NCI-H2107 (cell line): ENCODE results near the gene LRRTM2.
"Not testable (repeated sequence)": the region's sequence is repeated elsewhere in the genome, so short reads cannot be mapped to it uniquely, and the experiment has no call there.

Experiments used
- DNase-seq: peaks from one replicate; lab custom pipeline; 2025; lab: John Stamatoyannopoulos, UW

The LRRTM2 gene

GRCh38 chr5:138837160-138837559 is 38.0 kb downstream of the LRRTM2 start:
- no peak for DNase-seq

DNA sequence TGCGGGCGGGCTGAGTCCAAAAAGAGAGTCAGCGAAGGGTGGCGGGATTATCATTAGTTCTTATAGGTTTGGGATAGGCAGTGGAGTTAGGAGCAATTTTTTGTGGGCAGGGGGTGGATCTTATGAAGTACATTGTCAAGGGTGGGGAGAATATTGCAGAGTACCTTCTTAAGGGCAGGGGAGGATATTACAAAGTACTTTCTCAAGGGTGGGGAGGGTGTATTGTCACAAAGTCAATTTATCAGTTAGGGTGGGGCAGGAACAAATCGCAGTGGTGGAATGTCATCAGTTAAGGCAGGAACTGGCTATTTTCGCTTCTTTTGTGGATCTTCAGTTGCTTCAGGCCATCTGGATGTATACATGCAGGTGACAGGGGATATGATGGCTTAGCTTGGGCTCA is 40.3 kb downstream of the LRRTM2 start:
- not testable (repeated sequence) for DNase-seq

GRCh38 chr5:138833726-138834480 is 41.2 kb downstream of the LRRTM2 start:
- DNase-seq = no peak

DNA sequence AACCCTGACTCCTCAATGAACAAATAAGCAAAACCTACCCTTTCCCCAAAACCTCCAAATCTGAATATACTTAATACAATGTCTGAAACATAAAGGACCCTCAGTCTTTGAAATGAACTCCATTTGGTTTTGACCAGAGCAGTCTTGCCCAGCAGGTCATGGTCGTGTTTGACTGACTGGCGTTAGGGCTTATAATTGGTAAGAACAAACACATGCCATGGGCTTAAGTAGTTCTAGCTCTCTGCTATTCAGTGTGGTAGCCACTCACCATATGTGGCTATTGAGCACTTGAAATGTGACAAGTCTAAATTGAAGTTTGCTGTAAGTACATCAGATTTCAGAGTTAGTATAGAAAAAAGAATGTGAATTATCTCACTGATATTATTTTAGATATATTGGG is 42.1 kb downstream of the LRRTM2 start:
- DNase-seq = no peak

GRCh38 chr5:138832218-138832617 is 42.9 kb downstream of the LRRTM2 start:
- DNase-seq = no peak

DNA sequence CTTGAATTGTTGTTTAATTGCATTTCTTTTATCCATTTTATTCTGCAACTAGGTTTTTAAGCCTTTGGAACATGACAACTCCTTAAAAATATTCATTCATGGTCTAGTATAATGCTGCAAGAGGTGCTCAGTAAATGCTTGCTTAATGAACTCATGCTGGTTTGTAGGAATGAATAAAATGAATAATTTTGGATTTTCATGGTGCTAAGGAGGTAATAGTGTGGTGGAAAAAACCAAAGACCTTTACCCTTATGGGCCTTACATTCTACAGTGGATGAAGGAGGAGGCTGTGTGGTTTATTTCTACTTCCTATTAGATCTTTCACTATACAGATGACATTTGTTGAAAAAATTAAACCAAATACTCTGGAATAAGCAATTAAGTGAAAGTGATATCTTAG is 43.4 kb downstream of the LRRTM2 start:
- DNase-seq = no peak

DNA sequence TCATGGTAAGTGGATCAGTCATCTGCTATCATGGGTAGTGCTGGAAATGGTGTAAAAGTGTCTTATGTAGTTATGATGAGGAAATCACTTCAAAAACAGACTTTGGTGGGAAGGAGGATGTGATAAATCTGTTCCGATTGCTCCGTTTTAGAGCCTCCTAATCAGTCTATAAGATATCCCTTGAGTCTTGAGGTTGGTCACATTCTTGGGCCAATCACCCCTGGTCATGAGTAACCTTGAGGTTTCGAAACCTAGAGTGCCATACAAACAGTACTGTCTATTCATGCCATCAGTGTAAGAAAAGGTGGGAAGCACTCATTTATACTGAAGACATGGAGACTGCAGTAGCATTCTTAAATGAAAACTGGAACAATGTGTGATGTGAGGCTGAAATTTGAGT is 45.8 kb downstream of the LRRTM2 start:
- DNase-seq = no peak

GRCh38 chr5:138828556-138828955 is 46.6 kb downstream of the LRRTM2 start:
- no peak for DNase-seq

DNA sequence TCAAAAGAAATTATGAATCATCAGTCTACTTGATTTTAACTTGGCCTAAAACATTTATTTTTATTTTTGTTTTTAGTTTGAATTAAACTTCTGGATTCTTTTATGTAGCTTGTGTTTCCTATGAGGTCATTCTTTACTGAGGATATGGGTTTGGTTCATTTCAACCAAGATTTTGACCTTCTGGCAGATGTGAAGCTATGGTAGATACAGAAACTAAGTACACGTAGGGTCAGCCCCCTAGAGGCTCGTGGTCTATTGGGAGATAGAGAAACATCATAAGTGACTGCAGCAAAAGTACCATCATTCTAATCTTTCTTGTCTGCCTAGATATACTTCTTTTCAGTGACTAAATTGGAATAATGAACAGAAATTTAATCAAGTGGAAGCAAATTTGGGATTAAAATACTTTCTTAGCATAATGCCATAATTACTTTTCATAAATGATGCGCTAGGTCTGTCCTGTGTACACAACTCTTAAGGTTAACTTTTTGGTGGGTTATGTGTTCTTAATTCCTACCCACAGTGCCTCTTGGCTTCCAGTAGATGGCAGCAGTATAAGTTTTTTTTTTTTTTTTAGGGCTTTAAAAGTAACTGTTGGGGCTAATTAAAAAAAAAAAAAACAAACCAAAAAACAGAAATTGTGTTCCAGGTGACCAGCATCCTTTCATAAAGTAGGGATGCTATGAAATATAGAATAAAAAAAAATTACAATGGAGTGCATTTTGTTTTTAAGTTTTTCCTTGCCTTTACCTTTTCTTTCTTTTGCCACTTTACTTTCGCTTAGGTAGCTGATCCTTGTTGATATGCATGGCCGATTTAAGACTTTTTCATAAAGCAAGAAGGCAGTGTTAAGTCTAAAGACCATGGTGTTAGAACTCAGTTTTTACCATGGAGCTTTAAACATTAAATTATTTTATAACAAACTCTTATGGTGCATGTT is 49.9 kb downstream of the LRRTM2 start:
- no peak for DNase-seq

GRCh38 chr5:138824516-138824915 is 50.6 kb downstream of the LRRTM2 start:
- no peak for DNase-seq

GRCh38 chr5:138820695-138821094 is 54.4 kb downstream of the LRRTM2 start:
- no peak for DNase-seq

GRCh38 chr5:138819081-138819480 is 56.1 kb downstream of the LRRTM2 start:
- DNase-seq = no peak
